ENCODE results near the gene CCDC85C.

CCDC85C gene

DNA sequence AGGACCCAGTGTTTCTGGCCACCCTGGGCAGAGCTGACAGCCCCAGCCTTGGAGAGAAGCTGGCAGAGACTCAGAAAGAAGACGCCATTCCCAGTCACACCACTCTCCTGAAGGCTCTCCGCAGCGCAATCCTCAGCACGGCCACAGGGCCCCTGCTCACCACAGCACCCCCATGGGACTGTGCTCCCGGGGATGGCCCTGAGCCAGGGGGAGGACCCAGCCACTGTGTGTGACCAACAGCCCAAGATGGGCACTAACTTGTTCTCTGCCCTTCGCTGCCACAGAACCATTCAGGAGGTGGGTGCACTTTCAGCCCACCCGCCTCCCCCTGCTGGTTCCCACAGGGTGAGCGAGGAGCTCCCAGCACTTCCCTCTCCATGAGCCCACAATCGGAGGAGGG lies 65.7 kb downstream of the CCDC85C start:
- DNase-seq (ENCODE audit: low spot score), result no peak
- TF ChIP-seq, protein P1, sequence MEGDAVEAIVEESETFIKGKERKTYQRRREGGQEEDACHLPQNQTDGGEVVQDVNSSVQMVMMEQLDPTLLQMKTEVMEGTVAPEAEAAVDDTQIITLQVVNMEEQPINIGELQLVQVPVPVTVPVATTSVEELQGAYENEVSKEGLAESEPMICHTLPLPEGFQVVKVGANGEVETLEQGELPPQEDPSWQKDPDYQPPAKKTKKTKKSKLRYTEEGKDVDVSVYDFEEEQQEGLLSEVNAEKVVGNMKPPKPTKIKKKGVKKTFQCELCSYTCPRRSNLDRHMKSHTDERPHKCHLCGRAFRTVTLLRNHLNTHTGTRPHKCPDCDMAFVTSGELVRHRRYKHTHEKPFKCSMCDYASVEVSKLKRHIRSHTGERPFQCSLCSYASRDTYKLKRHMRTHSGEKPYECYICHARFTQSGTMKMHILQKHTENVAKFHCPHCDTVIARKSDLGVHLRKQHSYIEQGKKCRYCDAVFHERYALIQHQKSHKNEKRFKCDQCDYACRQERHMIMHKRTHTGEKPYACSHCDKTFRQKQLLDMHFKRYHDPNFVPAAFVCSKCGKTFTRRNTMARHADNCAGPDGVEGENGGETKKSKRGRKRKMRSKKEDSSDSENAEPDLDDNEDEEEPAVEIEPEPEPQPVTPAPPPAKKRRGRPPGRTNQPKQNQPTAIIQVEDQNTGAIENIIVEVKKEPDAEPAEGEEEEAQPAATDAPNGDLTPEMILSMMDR (IDR thresholded peaks at IDR 0.05; ENCODE audit: extremely low read depth, insufficient read depth, missing control alignments), result no peak
- in situ Hi-C loops (cut with MboI; ENCODE audit: low pct_unique_long_range_greater_than_20kb, low sequenced_read_pairs, unreplicated experiment), result loop anchor here (10.0 to 25.0 kb wide), 2 partner anchors 97 to 349 kb away; no protein-coding TSS in a partner anchor

DNA sequence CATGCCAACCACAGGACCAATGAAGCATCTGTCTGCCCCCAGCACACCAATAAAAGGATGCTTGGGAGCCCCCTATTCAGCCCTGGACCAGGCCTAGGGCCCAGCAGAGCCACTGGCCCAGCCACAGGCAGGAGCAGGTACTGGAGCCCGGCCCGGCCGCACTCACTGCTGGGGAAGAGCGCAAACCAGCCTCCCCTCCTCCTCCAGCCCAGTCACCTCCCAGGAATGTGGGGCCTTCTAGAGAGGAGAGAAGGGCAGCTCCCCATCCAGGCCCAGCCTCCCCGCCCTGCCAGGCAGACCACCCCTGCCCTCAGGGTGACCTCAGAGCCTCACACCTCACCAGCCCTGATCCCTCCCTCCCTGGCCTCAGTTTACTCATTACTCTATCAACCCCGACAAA lies 66.6 kb downstream of the CCDC85C start:
- TF ChIP-seq, protein P1 (IDR thresholded peaks at IDR 0.05; ENCODE audit: extremely low read depth, insufficient read depth, missing control alignments), result no peak
- in situ Hi-C loops (cut with MboI; ENCODE audit: low pct_unique_long_range_greater_than_20kb, low sequenced_read_pairs, unreplicated experiment), result loop anchor here (10.0 to 25.0 kb wide), 2 partner anchors 97 to 350 kb away; no protein-coding TSS in a partner anchor
- no peak for DNase-seq (ENCODE audit: low spot score)

- TF ChIP-seq, protein P1 (IDR thresholded peaks at IDR 0.05; ENCODE audit: extremely low read depth, insufficient read depth, missing control alignments), result no peak
- DNase-seq (ENCODE audit: low spot score), result no peak
- in situ Hi-C loops (cut with MboI; ENCODE audit: low pct_unique_long_range_greater_than_20kb, low sequenced_read_pairs, unreplicated experiment), result loop anchor here (10.0 to 25.0 kb wide), 2 partner anchors 99 to 351 kb away; no protein-coding TSS in a partner anchor
These were observed 67.9 kb downstream of the CCDC85C start for GRCh38 chr14:99535908-99536778.

DNA sequence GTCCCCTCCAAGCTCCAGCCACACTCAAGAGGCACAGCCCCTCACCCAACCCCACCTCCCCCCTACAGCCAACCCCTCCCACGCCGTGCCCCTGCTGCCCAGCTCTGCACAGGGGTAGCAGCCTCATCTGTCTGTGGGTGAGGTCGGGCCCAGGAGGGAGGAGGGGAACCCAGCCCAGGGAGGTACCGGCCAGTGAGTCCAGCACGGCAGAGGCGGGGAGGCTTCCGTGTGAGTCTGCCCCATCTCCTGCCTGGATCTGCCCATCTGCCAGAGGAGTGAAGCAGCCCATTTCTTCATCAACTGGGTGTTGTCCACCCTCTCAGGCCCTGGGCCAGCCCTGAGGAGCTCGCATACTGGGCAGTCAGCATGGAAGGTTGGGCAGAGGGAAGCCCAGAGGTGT lies 68.6 kb downstream of the CCDC85C start:
- in situ Hi-C loops (cut with MboI; ENCODE audit: low pct_unique_long_range_greater_than_20kb, low sequenced_read_pairs, unreplicated experiment), result loop anchor here (10.0 to 25.0 kb wide), 2 partner anchors 99 to 352 kb away; no protein-coding TSS in a partner anchor
- DNase-seq (ENCODE audit: low spot score), result no peak
- TF ChIP-seq, protein P1 (IDR thresholded peaks at IDR 0.05; ENCODE audit: extremely low read depth, insufficient read depth, missing control alignments), result no peak

- in situ Hi-C loops (cut with MboI; ENCODE audit: low pct_unique_long_range_greater_than_20kb, low sequenced_read_pairs, unreplicated experiment), result loop anchor here (10.0 to 25.0 kb wide), 2 partner anchors 100 to 352 kb away; no protein-coding TSS in a partner anchor
- TF ChIP-seq, protein P1 (IDR thresholded peaks at IDR 0.05; ENCODE audit: extremely low read depth, insufficient read depth, missing control alignments), result no peak
- DNase-seq (ENCODE audit: low spot score), result no peak
These were observed 69.1 kb downstream of the CCDC85C start for GRCh38 chr14:99534863-99535262.

DNA sequence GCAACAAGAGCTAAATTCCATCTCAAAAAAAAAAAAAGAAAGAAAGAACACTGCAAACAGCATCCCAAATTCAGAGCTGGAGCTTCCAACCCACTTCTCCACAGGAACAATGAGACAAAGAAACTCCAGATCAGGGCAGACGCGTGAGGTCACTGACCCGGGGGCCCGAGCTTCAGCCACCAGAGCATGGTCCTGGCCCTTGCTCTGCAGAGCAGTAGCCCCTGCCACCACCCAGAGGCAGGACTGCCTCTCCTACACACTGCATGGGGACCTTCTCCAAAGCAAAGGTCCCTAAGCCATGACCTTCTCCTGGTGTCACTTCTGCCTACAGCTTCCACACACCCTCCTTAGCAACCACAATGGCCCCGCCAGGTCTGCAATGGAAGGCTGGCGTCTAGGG lies 69.7 kb downstream of the CCDC85C start:
- in situ Hi-C loops (cut with MboI; ENCODE audit: low pct_unique_long_range_greater_than_20kb, low sequenced_read_pairs, unreplicated experiment), result loop anchor here (10.0 to 25.0 kb wide), 2 partner anchors 100 to 353 kb away; no protein-coding TSS in a partner anchor
- TF ChIP-seq, protein P1 (IDR thresholded peaks at IDR 0.05; ENCODE audit: extremely low read depth, insufficient read depth, missing control alignments), result no peak
- no peak for DNase-seq (ENCODE audit: low spot score)
